ENCODE results near the gene UQCRC2. TPM values are rescaled to one million over a fixed set of nuclear protein-coding genes. Genes with fewer than 3 reads are reported as not detected.

The UQCRC2 gene
- total and polyA plus RNA-seq, 11 donors = 153 to 1,082 (median 700) TPM

DNA sequence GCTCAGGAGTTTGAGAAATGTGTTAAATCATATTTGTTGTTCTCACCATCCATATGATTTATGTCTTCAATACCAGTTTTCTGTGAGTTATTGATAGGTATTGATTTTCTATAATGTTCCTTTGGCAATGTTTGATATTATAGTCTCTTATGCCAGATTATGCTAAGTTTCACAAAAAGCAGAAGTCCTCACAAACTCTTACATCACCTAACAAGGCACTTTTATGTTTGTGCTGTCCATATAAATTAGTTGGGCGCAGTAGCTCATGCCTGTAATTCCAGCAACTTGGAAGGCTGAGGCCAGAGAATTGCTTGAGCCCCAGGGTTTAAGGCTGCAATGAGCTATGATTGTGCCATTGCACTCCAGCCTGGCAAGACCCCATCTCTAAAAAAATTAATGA is 12.6 kb upstream of the UQCRC2 start:
- TF ChIP-seq, protein P1, sequence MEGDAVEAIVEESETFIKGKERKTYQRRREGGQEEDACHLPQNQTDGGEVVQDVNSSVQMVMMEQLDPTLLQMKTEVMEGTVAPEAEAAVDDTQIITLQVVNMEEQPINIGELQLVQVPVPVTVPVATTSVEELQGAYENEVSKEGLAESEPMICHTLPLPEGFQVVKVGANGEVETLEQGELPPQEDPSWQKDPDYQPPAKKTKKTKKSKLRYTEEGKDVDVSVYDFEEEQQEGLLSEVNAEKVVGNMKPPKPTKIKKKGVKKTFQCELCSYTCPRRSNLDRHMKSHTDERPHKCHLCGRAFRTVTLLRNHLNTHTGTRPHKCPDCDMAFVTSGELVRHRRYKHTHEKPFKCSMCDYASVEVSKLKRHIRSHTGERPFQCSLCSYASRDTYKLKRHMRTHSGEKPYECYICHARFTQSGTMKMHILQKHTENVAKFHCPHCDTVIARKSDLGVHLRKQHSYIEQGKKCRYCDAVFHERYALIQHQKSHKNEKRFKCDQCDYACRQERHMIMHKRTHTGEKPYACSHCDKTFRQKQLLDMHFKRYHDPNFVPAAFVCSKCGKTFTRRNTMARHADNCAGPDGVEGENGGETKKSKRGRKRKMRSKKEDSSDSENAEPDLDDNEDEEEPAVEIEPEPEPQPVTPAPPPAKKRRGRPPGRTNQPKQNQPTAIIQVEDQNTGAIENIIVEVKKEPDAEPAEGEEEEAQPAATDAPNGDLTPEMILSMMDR (IDR thresholded peaks at IDR 0.05) = no peak
- TF ChIP-seq POLR2A (IDR thresholded peaks at IDR 0.05) = no peak
- Histone ChIP-seq H3K4me1 (no peaks in the 10 kb centered on the region), H3K36me3 (no peaks in the 10 kb centered on the region), H3K4me3 (no peak overlapping the region), H3K27ac (no peak overlapping the region), H3K27me3 (no peaks in the 10 kb centered on the region), H3K9me3 (no peaks in the 10 kb centered on the region)
- intact Hi-C loops (cut with DNase I) = no loop called here
- ATAC-seq (no peak), DNase-seq (no peak)
- WGBS, 4 donors = 84 to 95% (median 92%) methylated on average over 1 of the region's 1 CpG

DNA sequence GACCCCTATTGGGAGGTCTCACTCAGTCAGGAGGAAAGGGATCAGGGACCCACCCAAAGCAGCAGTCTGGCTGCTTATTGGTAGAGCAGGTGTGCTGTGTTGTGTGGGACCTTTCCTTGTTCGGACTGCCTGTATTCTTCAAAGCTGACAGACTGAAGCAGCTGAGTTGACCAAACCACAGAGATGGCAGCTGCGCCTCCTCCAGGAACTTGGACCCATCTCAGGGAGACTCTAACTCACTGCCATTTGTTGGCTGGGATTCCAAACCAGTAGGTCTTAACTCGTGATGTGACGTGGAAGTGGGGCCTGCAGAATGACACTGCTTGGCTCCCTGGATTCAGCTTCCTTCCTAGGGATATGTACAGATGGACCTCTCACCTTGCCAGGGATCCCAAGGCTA is 9.6 kb upstream of the UQCRC2 start:
- intact Hi-C loops (cut with DNase I) = no loop called here
- no peak for DNase-seq
- 89 to 96% (median 94%) methylated on average over 3 to 4 of the region's 4 CpGs for WGBS, 4 donors

DNA sequence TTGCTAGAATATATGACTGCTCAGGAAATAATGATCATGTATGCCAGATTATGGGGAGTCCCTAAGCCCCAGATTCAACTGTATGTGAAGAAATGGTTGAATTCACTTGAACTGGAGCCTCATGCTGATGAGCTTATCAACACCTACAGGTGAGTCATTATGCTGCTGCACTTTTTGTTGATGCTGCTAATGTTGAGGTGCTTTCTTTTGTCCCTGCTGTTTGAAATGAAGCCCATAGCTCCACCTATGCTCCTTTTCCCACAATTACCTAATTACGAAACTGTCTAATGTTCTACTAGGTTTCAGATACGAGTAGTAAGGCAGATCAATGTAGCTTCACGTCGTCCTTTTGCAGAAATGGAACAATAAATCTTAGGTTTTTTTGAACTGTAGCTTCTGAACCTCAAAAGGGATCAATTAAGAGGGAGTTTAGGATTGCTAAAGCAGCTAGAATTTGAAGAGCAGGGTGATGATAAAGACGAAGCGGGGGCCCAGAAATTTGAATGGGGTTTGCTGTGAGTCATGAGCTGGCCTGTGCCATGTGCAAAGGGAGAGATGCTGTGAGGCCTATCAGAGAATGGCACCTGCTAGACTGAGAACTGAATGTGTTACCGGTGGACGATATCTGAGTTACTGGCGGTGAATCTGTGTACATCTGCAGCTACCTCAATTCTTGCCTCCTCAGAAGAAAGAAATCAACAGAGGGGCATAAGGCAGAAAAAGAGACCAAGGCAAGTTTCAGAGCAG is 6.1 kb upstream of the UQCRC2 start:
- Histone ChIP-seq H3K4me1 (peaks cover 0 to 26% (median 12%) of the 10 kb centered on the region in 12 donors), H3K9me3 (no peaks in the 10 kb centered on the region), H3K36me3 (no peaks in the 10 kb centered on the region), H3K27ac (no peak overlapping the region), H3K4me3 (no peak overlapping the region), H3K27me3 (no peaks in the 10 kb centered on the region)
- DNase-seq = no peak
- intact Hi-C loops (cut with DNase I) = no loop called here
- TF ChIP-seq, protein P1 (IDR thresholded peaks at IDR 0.05) = no peak
- TF ChIP-seq POLR2A (IDR thresholded peaks at IDR 0.05) = no peak
- ATAC-seq = no peak
- 84 to 92% (median 87%) methylated on average over 9 of the region's 9 CpGs for WGBS, 4 donors

More for the DNA sequence above, 9.6 kb upstream of the UQCRC2 start:
- H3K27ac ChIP-seq = no peak overlapping the region
- H3K4me3 ChIP-seq = no peak overlapping the region
- TF ChIP-seq, protein P1 (IDR thresholded peaks at IDR 0.05) = no peak
- TF ChIP-seq POLR2A (IDR thresholded peaks at IDR 0.05) = no peak
- ATAC-seq = no peak
- no peaks in the 10 kb centered on the region for H3K27me3 ChIP-seq
- no peaks in the 10 kb centered on the region for H3K4me1 ChIP-seq
- no peaks in the 10 kb centered on the region for H3K9me3 ChIP-seq
- H3K36me3 ChIP-seq = no peaks in the 10 kb centered on the region

DNA sequence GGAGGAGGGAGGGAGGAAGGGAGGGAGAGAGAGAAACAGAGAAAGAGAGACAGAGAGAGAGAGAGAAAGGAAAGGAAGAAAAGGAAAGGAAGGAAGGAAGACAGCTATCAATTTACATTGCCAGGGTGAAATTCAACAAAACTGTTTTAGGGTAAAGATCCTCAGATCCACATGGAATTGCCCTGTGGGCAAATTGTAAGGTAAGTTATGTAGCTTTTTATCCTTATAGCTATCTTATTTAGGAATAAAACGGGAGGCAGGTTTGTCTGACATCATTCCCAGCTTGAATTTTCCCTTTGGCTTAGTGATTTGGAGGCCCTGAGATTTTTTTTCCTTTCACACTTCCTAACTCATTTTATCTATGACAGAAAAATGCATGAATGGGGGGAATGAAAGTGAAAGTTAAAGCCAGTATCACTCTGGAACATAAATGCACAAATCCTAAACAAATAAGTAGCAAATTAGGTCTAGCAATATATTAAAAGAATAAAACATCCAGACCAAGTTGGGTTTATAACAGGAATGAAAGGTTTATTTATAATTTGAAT is 3.4 kb upstream of the UQCRC2 start:
- intact Hi-C loops (cut with DNase I) = loop anchor here in 5 of 10 donors (5.0 to 10.0 kb wide), 8 partner anchors 38 to 792 kb away; partner anchors contain the start of genes POLR3E (in 2 of the 5) and LDAF1 (in 1 of the 5)
- no peak for ATAC-seq
- Histone ChIP-seq H3K27ac (peak overlapping the region in 1 of 12 donors; percentile 23), H3K27me3 (no peaks in the 10 kb centered on the region), H3K36me3 (no peaks in the 10 kb centered on the region), H3K4me3 (no peak overlapping the region), H3K4me1 (peaks cover 0 to 37% (median 22%) of the 10 kb centered on the region in 12 donors), H3K9me3 (no peaks in the 10 kb centered on the region)
- TF ChIP-seq, protein P1 (IDR thresholded peaks at IDR 0.05) = no peak
- TF ChIP-seq POLR2A (IDR thresholded peaks at IDR 0.05) = no peak
- no peak for DNase-seq
- WGBS, 4 donors = 46 to 66% (median 53%) methylated on average over 1 of the region's 1 CpG
